SK-N-SH (cell line): ENCODE results near the gene MAK. TPM values are rescaled to one million over a fixed set of nuclear protein-coding genes. Genes with fewer than 3 reads are reported as not detected.

Source experiments
- CTCF ChIA-PET: fragments of 300-600, 350-600 bp; formaldehyde crosslinking; extraction: SDS; loops from one replicate; lab custom pipeline; 2021; lab: Yijun Ruan, JAX
- POLR2A ChIA-PET: fragments of 350-600 bp; sonication (Branson Sonifier 250); formaldehyde crosslinking; extraction: SDS; loops from one replicate; lab custom pipeline; 2020; ENCODE audit warnings: antibody characterized with exemption, inconsistent platforms; lab: Yijun Ruan, JAX
- DNase-seq: peaks from one replicate; pipeline ENCODE4 v3.0.0; 2012
- H2AFZ ChIP-seq: fragments of 200-600 bp; sonication (generic); 2 replicates; pipeline ENCODE4 v1.8.1; 2016; ENCODE audit warnings: antibody characterized with exemption, mild to moderate bottlenecking, low read depth
- H3F3A ChIP-seq: fragments of 200-600 bp; sonication (generic); replicated peaks from 2 replicates; pipeline ENCODE3; 2016; ENCODE audit warnings: antibody characterized with exemption, mild to moderate bottlenecking; ENCODE audit not compliant: insufficient read depth
- H3K27ac ChIP-seq, 2 experiments: fragments of 200-500 bp in 1 of 2; fragments of 200-600 bp in 1 of 2; sonication (Bioruptor generic) in 1 of 2; sonication (generic), shearing (Covaris generic) in 1 of 2; 2 replicates each; pipeline versions ENCODE4 v1.5.1 to v1.6.1; 2014 to 2016; ENCODE audit warnings: low read depth in 2 of 2, inconsistent platforms in 1 of 2, low read length in 1 of 2, mild to moderate bottlenecking in 1 of 2, mixed read lengths in 1 of 2
- H3K27me3 ChIP-seq: fragments of 200-600 bp; sonication (generic), shearing (Covaris generic); 2 replicates; pipeline ENCODE4 v1.6.1; 2016; ENCODE audit warnings: mixed run types; ENCODE audit not compliant: insufficient read depth
- H3K36me3 ChIP-seq, 2 experiments: fragments of 200-500 bp in 1 of 2; fragments of 200-600 bp in 1 of 2; sonication (Bioruptor generic) in 1 of 2; sonication (generic) in 1 of 2; replicated peaks in 1 of 2; 2 replicates each; pipeline versions ENCODE3 to v1.5.1; 2014 to 2016; ENCODE audit warnings: low read length in 1 of 2, mild to moderate bottlenecking in 1 of 2; ENCODE audit not compliant: insufficient read depth in 2 of 2, control insufficient read depth in 1 of 2
- H3K4me1 ChIP-seq, 2 experiments: fragments of 200-500 bp in 1 of 2; fragments of 200-600 bp in 1 of 2; sonication (Bioruptor generic) in 1 of 2; sonication (generic), shearing (Covaris generic) in 1 of 2; 2 replicates each; pipeline versions ENCODE4 v1.5.1 to v1.6.1; 2014 to 2016; ENCODE audit warnings: low read depth in 1 of 2, low read length in 1 of 2, mixed run types in 1 of 2; ENCODE audit not compliant: insufficient read depth in 2 of 2, control insufficient read depth in 1 of 2
- H3K4me2 ChIP-seq: fragments of 200-600 bp; sonication (generic), shearing (Covaris generic); 2 replicates; pipeline ENCODE4 v1.6.1; 2017; ENCODE audit warnings: mixed run types
- H3K4me3 ChIP-seq, 2 experiments: fragments of 200-500 bp in 1 of 2; fragments of 200-600 bp in 1 of 2; sonication (Bioruptor generic) in 1 of 2; sonication (generic), shearing (Covaris generic) in 1 of 2; 2 replicates each; pipeline versions ENCODE4 v1.5.1 to v1.8.1; 2014 to 2016; ENCODE audit warnings: low read depth in 2 of 2, inconsistent platforms in 1 of 2, low read length in 1 of 2, mild to moderate bottlenecking in 1 of 2, mixed read lengths in 1 of 2, moderate library complexity in 1 of 2
- H3K79me2 ChIP-seq: fragments of 200-600 bp; sonication (generic); 2 replicates; pipeline ENCODE4 v1.8.1; 2017; ENCODE audit warnings: mild to moderate bottlenecking; ENCODE audit not compliant: insufficient read depth
- H3K9ac ChIP-seq: fragments of 200-600 bp; sonication (generic); 2 replicates; pipeline ENCODE4 v1.6.1; 2017; ENCODE audit warnings: mixed run types
- H3K9me2 ChIP-seq: fragments of 200-600 bp; sonication (generic); 2 replicates; pipeline ENCODE4 v1.6.1; 2017; ENCODE audit warnings: mixed run types
- H3K9me3 ChIP-seq: fragments of 200-600 bp; sonication (generic); 2 replicates; pipeline ENCODE4 v1.6.1; 2017; ENCODE audit warnings: mixed run types, mild to moderate bottlenecking, moderate library complexity
- H4K20me1 ChIP-seq: fragments of 200-600 bp; sonication (generic); 2 replicates; pipeline ENCODE4 v1.6.1; 2017; ENCODE audit warnings: mild to moderate bottlenecking, mixed run types; ENCODE audit not compliant: insufficient read depth
- CHD2 ChIP-seq: fragments of 150-350 bp; IDR thresholded peaks from 2 replicates; pipeline ENCODE4 v1.6.1; 2018; ENCODE audit warnings: low read length; ENCODE audit not compliant: partially characterized antibody
- FOSL2 ChIP-seq: IDR thresholded peaks from 2 replicates; pipeline ENCODE4 v1.4.0; 2012; ENCODE audit warnings: low read depth, mild to moderate bottlenecking, moderate library complexity, borderline replicate concordance
- FOXJ3 ChIP-seq: sonication (generic); formaldehyde crosslinking; IDR thresholded peaks from 2 replicates; pipeline ENCODE4 v1.5.1; 2020; ENCODE audit warnings: mild to moderate bottlenecking, missing genetic modification reagents
- FOXM1 ChIP-seq: IDR thresholded peaks from 2 replicates; pipeline ENCODE4 v1.4.0; 2012; ENCODE audit warnings: low read depth, mild to moderate bottlenecking
- GABPA ChIP-seq: IDR thresholded peaks from 2 replicates; pipeline ENCODE4 v1.4.0; 2012; ENCODE audit warnings: low read depth, mild to moderate bottlenecking
- GATA2 ChIP-seq: sonication (generic); formaldehyde crosslinking; IDR thresholded peaks from 2 replicates; pipeline ENCODE4 v1.5.0; 2020; ENCODE audit warnings: mild to moderate bottlenecking, missing genetic modification reagents
- MEF2A ChIP-seq: IDR thresholded peaks from 2 replicates; pipeline ENCODE4 v1.4.0; 2012; ENCODE audit warnings: low read depth, borderline replicate concordance
- NFIC ChIP-seq: IDR thresholded peaks from 2 replicates; pipeline ENCODE4 v1.4.0; 2012; ENCODE audit warnings: borderline replicate concordance
- POLR2AphosphoS5 ChIP-seq: IDR thresholded peaks from 2 replicates; pipeline ENCODE4 v1.6.1; 2012; ENCODE audit warnings: low read depth, low read length
- RCOR1 ChIP-seq: fragments of 150-350 bp; IDR thresholded peaks from 2 replicates; pipeline ENCODE4 v1.6.1; 2017; ENCODE audit warnings: antibody characterized with exemption, low read length
- SIN3A ChIP-seq: IDR thresholded peaks from 2 replicates; pipeline ENCODE4 v1.6.1; 2012; ENCODE audit warnings: low read depth, mild to moderate bottlenecking, low read length, moderate library complexity, borderline replicate concordance
- TAF1 ChIP-seq: IDR thresholded peaks from 2 replicates; pipeline ENCODE4 v1.6.1; 2012; ENCODE audit warnings: low read depth, mild to moderate bottlenecking, low read length, moderate library complexity, borderline replicate concordance
- TEAD4 ChIP-seq: IDR thresholded peaks from 2 replicates; pipeline ENCODE4 v1.4.0; 2012; ENCODE audit warnings: mild to moderate bottlenecking, borderline replicate concordance; ENCODE audit not compliant: insufficient read depth
- YY1 ChIP-seq: IDR thresholded peaks from 2 replicates; pipeline ENCODE4 v1.4.0; 2012; ENCODE audit warnings: low read depth, mild to moderate bottlenecking
- WGBS: methylation state at CpG from one replicate; pipeline ENCODE4 v1.1.6; 2017; ENCODE audit warnings: low lambda C conversion rate; 5-methylcytosine and 5-hydroxymethylcytosine counted together
- polyA plus RNA-seq, 3 experiments: library from polyadenylated mRNA; depleted of rRNA; stranded (reverse); fragments of >200 nt; gene quantifications; 2 replicates each; pipeline ENCODE4 v1.2.3, GENCODE V29; 2012
- TF ChIP-seq, protein P1 (sequence below): fragments of 150-350 bp; IDR thresholded peaks from 2 replicates; pipeline ENCODE4 v1.6.1; 2016; ENCODE audit warnings: mild to moderate bottlenecking, low read depth, low read length
- TF ChIP-seq, protein P2 (sequence below): IDR thresholded peaks from 2 replicates; pipeline ENCODE4 v1.4.0; 2012; ENCODE audit warnings: low read depth
- TF ChIP-seq, protein P3 (sequence below): IDR thresholded peaks from 2 replicates; pipeline ENCODE4; 2012

MAK gene
- polyA plus RNA-seq, 1 of the 3 experiments (the other 2 are of a cell fraction): 0.02 TPM

DNA sequence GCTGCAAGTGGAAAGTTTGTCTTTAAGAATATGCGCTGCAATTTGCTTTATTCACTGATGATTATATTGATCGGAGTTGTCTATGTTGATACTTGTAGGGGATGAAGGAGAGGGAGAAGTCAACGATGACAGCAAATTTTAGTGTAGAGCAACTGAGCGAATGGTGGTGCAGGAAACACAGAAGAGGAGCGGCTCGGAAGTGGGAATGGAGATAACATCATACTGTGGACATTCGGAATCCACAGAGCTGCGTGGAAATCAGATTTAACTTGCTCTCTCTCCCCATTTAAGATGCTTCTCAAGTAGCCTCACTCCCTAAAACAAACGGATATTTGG lies 91.5 kb downstream of the MAK start:
- Histone ChIP-seq H3K4me1 (peaks cover 6 to 20% of the 10 kb centered on the region in 2 experiments; a peak in 3 of 4 replicates), H2AFZ (peak overlapping the region; percentile 97), H3K4me2 (peak overlapping the region; percentile 95), H3K27ac (peak overlapping the region in 1 of 2 experiments; percentile 88; a peak in 2 of 4 replicates), H3K27me3 (no peaks in the 10 kb centered on the region), H3K9ac (peak overlapping the region; percentile 65), H3K79me2 (peaks cover 40% of the 10 kb centered on the region), H3K9me2 (no peaks in the 10 kb centered on the region)
- POLR2A ChIA-PET: interaction anchor here (0.6 to 3.9 kb wide), 6 partner anchors 23 to 191 kb away, joined by 3 to 66 read pairs (median 5); partner anchors contain the start of genes C6orf52, PAK1IP1 and TMEM14C
- DNase-seq: no peak
- no peak for TF ChIP-seq GATA2 (CRISPR knock-in tag)
- TF ChIP-seq, all 33 proteins: peak for 0
- H3K4me3 ChIP-seq: peak overlapping the region; percentile 91 to 93
- CTCF ChIA-PET: interaction anchor here (1.0 to 2.0 kb wide), 4 partner anchors 9 to 24 kb away, joined by 3 to 7 read pairs (median 4); partner anchors contain the start of gene TMEM14C
- WGBS: 22% methylated on average over 9 of the region's 9 CpGs
- no peaks in the 10 kb centered on the region for H4K20me1 ChIP-seq
- peaks cover 19 to 21% of the 10 kb centered on the region in 2 experiments for H3K36me3 ChIP-seq
- H3F3A ChIP-seq: no peaks in the 10 kb centered on the region
- H3K9me3 ChIP-seq: no peaks in the 10 kb centered on the region

DNA sequence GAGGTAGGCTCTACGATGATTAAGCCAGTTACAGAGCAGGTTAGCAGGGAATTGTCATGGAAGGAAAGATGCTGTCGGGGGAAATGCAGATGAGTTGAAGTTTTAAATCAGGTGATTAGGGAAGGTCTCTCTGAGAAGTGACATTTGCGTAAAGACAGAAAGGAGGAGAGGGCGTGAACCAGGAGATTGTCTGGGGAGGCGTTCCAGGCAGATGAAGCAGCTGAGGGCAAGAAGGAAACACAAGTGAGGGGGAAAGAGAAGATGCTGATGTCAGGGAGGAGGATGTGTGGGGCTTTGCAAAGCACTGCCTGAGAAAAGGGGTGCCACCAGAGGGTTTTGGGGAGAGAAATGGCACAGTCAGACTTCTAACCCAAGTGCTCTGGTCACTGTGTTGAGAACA lies 93.2 kb downstream of the MAK start:
- no peaks in the 10 kb centered on the region for H4K20me1 ChIP-seq
- H3K4me2 ChIP-seq: no peak overlapping the region
- 98% methylated on average over 5 of the region's 5 CpGs for WGBS
- H3K4me3 ChIP-seq: no peak overlapping the region
- ChIA-PET POLR2A (interaction anchor here (0.6 kb wide), 1 partner anchor 189 kb away, joined by 3 read pairs; no protein-coding TSS in a partner anchor), CTCF (no interaction called here)
- no peaks in the 10 kb centered on the region for H3K9me3 ChIP-seq
- H3K9me2 ChIP-seq: no peaks in the 10 kb centered on the region
- H3K4me1 ChIP-seq: peaks cover 6 to 20% of the 10 kb centered on the region in 2 experiments; a peak in 3 of 4 replicates
- no peak overlapping the region for H3K9ac ChIP-seq
- H3F3A ChIP-seq: no peaks in the 10 kb centered on the region
- no peak overlapping the region for H2AFZ ChIP-seq
- H3K36me3 ChIP-seq: peaks cover 7 to 17% of the 10 kb centered on the region in 2 experiments
- TF ChIP-seq FOXJ3 (no peak), FOSL2 (no peak), SIN3A (no peak), CHD2 (no peak), YY1 (no peak), GATA2 (CRISPR knock-in tag) (no peak), TAF1 (no peak)
- TF ChIP-seq, protein P1, sequence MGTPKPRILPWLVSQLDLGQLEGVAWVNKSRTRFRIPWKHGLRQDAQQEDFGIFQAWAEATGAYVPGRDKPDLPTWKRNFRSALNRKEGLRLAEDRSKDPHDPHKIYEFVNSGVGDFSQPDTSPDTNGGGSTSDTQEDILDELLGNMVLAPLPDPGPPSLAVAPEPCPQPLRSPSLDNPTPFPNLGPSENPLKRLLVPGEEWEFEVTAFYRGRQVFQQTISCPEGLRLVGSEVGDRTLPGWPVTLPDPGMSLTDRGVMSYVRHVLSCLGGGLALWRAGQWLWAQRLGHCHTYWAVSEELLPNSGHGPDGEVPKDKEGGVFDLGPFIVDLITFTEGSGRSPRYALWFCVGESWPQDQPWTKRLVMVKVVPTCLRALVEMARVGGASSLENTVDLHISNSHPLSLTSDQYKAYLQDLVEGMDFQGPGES: no peak
- TF ChIP-seq, protein P2, sequence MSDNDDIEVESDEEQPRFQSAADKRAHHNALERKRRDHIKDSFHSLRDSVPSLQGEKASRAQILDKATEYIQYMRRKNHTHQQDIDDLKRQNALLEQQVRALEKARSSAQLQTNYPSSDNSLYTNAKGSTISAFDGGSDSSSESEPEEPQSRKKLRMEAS: no peak
- no peak overlapping the region for H3K27ac ChIP-seq
- no peak for DNase-seq
- H3K27me3 ChIP-seq: no peaks in the 10 kb centered on the region
- peaks cover 25% of the 10 kb centered on the region for H3K79me2 ChIP-seq

DNA sequence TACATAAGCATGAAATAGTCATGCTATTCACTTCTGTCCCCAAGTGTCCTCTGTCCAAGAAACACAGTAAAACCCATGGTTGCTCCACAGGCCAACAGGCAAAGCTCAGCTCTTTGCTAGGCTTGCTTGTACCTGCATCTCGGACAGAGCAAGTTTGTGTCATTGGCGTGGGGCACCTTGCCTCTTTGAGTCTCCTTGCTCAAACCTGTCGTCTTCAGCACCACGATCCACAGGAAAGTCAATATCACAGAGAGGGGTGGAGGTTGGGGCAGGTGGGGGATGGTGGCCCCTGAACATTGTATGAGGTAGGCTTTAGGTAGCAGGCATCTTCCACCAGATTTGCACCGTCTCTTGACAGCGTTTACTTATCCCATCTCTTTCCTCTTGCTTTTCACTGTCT lies 94.8 kb downstream of the MAK start:
- no peaks in the 10 kb centered on the region for H4K20me1 ChIP-seq
- no peak overlapping the region for H3K4me2 ChIP-seq
- H3K4me3 ChIP-seq: no peak overlapping the region
- H2AFZ ChIP-seq: no peak overlapping the region
- H3K79me2 ChIP-seq: peaks cover 9% of the 10 kb centered on the region
- peaks cover 0 to 6% of the 10 kb centered on the region in 2 experiments; a peak in 3 of 4 replicates for H3K4me1 ChIP-seq
- no peak overlapping the region for H3K27ac ChIP-seq
- ChIA-PET CTCF (interaction anchor here (1.0 kb wide), 1 partner anchor 24 kb away, joined by 3 read pairs; no protein-coding TSS in a partner anchor), POLR2A (no interaction called here)
- WGBS: 88% methylated on average over 6 of the region's 6 CpGs
- H3F3A ChIP-seq: no peaks in the 10 kb centered on the region
- no peaks in the 10 kb centered on the region for H3K9me3 ChIP-seq
- H3K36me3 ChIP-seq: peaks cover 0 to 6% of the 10 kb centered on the region in 2 experiments
- H3K9me2 ChIP-seq: no peaks in the 10 kb centered on the region
- H3K9ac ChIP-seq: no peak overlapping the region
- DNase-seq: no peak
- H3K27me3 ChIP-seq: no peaks in the 10 kb centered on the region
- TF ChIP-seq RCOR1 (no peak), TEAD4 (no peak), NFIC (no peak), TAF1 (no peak), MEF2A (no peak), FOXM1 (no peak), POLR2AphosphoS5 (no peak), GABPA (no peak), CHD2 (no peak)
- TF ChIP-seq, protein P1: no peak
- TF ChIP-seq, protein P3, sequence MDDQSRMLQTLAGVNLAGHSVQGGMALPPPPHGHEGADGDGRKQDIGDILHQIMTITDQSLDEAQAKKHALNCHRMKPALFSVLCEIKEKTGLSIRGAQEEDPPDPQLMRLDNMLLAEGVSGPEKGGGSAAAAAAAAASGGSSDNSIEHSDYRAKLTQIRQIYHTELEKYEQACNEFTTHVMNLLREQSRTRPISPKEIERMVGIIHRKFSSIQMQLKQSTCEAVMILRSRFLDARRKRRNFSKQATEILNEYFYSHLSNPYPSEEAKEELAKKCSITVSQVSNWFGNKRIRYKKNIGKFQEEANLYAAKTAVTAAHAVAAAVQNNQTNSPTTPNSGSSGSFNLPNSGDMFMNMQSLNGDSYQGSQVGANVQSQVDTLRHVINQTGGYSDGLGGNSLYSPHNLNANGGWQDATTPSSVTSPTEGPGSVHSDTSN: no peak
